ENCODE results near the gene NOL6.

DNA sequence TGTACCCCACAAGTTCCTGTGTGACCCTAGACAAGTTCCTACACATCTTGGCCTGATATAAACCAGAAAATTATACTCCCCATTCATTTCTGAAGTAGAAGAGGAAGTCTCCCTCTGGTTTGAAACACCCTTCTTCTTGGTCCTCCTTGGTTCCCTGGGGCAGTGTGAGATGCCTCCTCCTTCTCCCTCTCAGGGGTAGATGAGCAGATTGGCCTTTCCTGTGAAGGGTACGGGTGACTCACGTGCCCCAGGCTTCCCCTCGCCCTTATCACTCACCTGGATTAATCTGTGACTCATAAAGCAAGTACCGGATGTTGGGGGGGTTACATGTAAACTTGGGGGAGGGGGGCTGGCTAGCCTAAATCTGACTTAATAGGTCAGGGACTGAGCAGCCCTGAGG, 15.3 kb downstream of the NOL6 start:
- TF ChIP-seq CTCF (IDR thresholded peaks at IDR 0.05): no peak
- TF ChIP-seq POLR2A (IDR thresholded peaks at IDR 0.05): no peak
